Renal cortex interstitium (tissue), 11 donors: ENCODE data around the gene KCNMA1. TPM values are rescaled to one million over a fixed set of nuclear protein-coding genes. Genes with fewer than 3 reads are reported as not detected.

ENCODE experiments used
- DNase-seq, 11 donors: peaks; one replicate each; pipeline ENCODE4 v3.0.0-alpha.2; 2013; ENCODE audit warnings: low read depth in 9 of 11, low spot score in 4 of 11; ENCODE audit errors: extremely low read depth in 1 of 11
- polyA plus RNA-seq, 3 donors: library from polyadenylated mRNA; unstranded; fragments of 120-200 nt; gene quantifications; one replicate each; pipeline ENCODE4 v1.2.1, GENCODE V29; 2013; ENCODE audit not compliant: insufficient read length in 3 of 3

Gene KCNMA1
- polyA plus RNA-seq, 3 donors = 3.3 to 3.7 (median 3.3) TPM

- DNase-seq = no peak
Observed at GRCh38 chr10:77457266-77457665, 180.3 kb downstream of the KCNMA1 start.

- DNase-seq = no peak
Observed at GRCh38 chr10:77456414-77456813, 181.2 kb downstream of the KCNMA1 start.

DNA sequence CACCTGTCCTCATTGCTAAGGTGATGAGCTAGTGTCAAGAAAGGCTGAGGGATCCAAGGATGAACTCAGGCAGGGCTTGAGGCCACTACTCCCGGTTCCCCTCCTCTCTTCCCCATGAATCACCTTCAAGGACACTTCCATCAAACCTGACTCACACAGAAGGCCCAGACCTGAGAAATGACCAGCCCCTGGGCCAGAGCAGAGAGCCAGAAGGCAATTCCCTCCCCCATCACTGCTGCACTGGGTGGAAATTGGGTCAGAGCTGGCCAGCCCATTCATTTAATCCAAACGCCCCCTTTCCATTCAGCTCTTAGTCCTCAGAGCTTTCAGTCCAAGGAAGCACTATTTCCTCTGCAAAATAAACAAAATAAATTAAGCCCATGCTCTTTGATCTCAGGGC is 182.0 kb downstream of the KCNMA1 start:
- no peak for DNase-seq

DNA sequence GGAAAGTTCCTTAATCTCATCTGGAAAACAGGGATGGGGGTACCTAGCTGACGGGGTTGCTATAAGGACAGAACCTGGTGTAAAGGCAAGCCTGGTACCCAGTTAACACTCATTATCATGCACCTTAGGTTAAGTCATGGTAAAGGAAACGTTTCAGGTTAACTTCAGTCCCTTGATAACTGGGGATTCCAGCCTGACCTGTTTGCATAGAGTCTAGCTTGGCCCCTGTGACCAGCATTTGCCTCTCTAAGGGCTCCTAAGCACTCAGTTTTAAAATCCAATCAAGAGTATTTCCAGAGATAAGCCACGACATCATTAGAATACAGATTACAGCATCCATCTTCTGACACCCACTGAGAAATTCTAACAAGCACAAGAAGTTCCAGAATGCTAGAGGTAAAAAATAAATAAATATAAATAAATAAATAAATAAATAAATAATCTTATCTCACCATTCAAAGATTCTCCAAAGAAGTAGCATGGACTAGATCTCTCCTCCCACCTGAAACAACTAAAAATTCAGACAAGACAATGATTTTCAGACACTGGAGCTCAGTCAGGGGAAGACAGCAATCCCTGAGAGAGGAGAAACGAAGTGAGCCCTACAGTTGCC is 184.6 kb downstream of the KCNMA1 start:
- DNase-seq = no peak

DNA sequence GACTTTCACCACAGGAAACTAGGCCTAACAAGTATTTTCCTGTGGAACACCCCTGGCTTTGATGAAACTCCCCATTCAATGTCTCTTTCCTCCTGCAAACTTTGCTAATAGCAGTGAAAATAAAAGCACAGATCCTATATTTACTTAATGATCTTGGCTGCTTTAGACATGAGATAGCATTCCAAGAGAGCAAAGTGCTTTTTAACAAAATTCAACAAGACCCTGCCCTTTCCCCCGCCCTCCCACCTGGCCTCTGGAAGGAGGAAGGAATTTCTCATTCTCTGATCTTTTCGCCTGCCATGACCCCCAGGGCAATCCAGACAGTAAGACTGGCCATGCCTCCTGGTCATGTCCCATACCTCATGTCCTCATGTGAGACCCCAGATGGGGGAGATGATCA is 185.7 kb downstream of the KCNMA1 start:
- DNase-seq = no peak

DNA sequence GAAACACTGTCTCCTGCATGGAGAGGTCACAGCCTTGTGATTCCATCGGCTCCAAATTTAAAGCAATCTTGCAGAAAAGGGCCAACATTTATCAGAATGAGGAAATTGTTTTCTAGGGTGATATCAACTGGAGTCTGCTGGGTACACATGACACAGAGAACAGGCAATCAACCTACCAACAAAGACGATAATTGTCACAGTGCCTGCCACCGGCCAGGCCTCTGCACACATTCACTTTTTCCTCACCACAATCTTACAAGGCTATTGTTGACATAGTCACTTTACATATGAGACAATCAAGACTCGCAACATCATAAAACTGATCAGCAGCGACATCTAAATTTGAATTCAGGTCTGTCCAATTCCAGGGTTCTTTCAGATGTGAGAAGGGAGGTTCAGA is 189.4 kb downstream of the KCNMA1 start:
- DNase-seq = no peak

DNA sequence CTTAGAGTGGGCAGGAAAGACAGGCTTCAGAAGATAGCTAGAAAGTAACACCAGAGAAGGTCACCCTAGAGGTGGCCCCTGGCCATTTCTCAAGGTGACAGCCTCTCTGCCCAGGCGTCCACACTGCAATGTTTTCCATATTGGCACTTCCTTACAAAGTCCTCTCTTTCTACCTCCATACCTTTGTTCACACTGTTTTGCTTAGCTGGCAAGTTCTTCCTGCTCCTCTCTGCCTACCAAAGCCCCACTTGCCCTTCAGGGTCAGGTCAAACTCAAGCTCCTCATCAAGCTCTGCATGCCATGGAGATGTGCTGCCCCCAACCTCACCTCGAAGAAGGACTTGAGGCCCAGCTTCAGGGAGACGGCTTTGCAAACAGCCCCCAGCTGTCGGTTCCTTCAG is 190.9 kb downstream of the KCNMA1 start:
- no peak for DNase-seq

DNA sequence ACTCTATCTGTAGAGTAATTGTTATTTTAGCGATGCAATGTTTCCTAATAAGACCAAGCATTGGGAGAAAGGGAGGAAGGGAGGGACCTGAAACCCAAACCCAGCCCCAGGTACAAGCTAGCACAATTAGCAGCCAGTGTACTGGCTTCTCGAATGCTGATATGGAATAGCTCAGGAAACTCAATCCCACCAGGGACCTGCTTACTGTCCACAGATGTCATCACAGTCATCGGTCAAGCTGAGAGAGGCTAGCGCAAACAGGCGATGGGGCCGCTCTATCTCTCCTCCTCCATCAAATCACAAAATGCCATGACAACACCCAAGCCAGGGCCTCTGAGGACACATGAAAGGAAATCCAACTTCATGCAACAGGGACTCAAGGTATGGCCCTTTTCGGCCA is 192.1 kb downstream of the KCNMA1 start:
- peak in 1 of 11 donors; percentile 14 for DNase-seq

DNA sequence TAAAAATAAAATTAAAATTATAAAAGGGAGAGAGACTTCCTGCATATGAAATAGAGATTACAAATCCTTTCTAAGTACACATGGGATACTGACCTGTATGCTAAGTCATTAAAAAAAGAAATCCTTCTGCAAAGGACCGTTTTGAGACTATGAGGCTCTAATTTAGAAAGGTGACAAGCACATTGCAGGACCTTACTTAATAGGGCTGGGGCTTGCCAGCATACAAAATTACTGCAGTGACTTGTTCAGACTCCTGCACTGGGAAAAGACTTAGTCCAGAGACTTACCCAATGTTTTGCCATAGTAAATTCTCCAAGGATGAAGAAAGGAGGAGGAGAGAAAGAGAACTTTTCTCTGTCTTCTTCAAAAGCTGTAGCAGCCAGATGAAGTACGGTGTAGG is 193.6 kb downstream of the KCNMA1 start:
- no peak for DNase-seq

GRCh38 chr10:77442699-77443189 is 194.9 kb downstream of the KCNMA1 start:
- no peak for DNase-seq

DNA sequence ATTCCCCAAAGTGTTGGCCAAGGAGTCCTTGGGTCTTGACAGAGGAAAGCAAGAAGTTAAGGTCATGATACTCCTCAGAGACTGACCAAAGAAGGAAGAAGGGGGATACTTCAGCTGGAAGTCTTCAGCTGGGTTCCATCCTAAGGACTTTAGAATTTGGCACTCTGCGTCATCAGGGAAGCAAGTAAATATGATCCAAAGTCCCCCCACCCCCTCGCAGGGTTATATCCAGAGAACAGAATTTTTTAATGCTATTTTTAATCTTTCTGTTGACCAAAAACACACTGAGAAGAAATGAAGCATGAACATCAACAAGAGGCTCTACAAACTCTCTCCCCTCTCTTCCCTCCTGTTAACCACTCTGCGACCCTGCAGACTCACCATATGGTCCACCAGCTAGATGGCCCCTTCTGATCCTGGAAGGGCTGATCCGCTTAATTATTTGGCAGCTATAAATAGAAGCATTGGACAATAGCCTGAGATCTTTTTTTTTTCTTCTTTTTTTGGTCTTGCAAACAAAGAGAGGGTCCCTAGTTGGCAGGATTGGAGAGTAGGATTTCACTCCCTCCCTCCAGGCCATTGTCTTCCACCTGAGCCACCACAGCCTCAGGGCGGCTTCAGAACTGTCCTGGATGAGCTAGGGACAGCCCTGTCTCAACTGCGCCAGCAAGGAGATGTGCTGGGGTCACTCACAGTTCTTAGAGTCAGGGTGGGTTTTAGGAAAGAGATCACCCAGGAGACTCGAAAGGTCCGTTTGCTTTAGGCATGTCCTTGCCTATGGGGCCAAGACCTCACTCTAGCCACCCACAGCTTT is 196.0 kb downstream of the KCNMA1 start:
- DNase-seq = peak in 5 of 11 donors; percentile 3 to 54 (median 49)

GRCh38 chr10:77436257-77436975 is 201.2 kb downstream of the KCNMA1 start:
- no peak for DNase-seq

GRCh38 chr10:77433546-77433945 is 204.1 kb downstream of the KCNMA1 start:
- DNase-seq = no peak

GRCh38 chr10:77431980-77432797 is 205.4 kb downstream of the KCNMA1 start:
- DNase-seq = no peak

DNA sequence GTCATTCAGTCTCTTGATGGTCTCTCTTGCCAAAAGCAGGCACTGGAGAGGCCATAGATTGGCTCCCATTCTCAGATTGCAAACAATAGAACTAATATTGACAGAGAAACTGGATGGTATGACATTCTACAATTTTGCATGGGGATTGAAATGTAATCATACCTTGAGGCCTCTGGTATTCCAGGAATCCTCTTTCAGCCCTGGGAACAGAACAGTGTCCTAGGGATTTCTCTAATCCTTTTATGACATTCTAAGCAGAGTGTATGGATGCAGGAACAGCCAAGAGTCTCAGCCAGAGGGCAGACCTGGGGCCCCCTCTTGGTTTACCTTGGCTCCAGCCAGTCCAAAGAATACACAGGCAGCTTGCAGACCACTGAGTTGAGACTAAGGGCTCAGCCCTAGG is 206.4 kb downstream of the KCNMA1 start:
- no peak for DNase-seq

GRCh38 chr10:77430530-77430929 is 207.1 kb downstream of the KCNMA1 start:
- no peak for DNase-seq

DNA sequence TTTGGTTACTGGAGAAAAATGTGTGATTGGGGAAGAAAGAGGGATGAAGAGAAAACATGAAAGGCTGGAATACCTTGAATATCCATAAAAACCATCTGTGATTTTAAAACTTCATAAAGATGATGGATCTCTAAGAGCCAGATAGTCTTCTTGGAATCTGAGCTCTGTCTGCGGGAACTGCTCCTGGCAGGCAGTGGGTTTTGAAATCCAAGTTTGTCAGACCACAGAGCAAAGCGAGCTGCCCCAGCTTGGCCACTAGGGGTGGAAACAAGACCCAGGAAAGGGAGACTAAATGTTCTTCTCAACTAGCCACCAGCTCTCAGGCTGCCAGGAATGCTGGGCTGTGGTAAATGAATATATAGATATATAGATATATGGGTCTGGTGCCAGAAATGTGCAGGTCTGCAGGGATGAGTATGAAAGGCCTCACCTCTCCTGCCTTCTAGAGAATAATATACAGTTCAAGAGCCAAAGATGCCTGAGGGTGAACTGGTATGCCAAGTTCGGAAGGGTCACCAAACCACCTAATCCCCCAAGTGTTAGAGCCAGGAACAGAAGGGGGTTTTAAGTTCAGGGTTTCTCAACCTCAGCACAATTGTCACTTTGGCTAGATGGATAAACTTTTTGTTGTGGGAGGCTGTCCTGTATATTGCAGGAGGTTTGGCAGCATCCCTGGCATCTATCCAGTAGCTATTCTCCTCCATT is 208.8 kb downstream of the KCNMA1 start:
- DNase-seq = no peak

DNA sequence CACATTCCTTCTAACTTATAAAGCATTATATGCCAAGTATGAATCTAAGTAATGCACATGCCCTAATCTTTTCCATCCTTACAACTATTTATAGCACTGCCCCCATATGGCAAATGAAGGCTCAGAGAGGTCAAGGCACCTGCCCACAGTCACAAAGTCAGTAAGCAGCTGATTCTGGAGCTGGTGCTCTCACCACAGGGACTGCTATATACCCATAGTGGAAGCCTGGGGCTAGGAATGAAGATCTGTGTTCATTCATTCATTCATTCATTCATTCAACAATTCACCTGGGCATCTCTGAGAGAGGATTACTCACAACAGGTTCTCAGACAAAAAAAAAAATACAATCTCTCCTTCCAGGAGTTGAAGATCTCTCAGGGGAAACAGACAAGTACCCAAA is 213.4 kb downstream of the KCNMA1 start:
- DNase-seq = no peak
